ENCODE data around the gene COL4A6.

The COL4A6 gene

GRCh38 chrX:108435261-108435660, 3.0 kb downstream of the COL4A6 start:
- Histone ChIP-seq H2AFZ (ENCODE audit: low read length) (no peak overlapping the region), H3K36me3 (ENCODE audit: insufficient read depth, low read length) (no peaks in the 10 kb centered on the region), H3K9me2 (ENCODE audit: low read depth, low read length) (no peaks in the 10 kb centered on the region), H3K4me1 (ENCODE audit: insufficient read depth, low read length, severe bottlenecking) (no peaks in the 10 kb centered on the region), H3K27ac (ENCODE audit: low read depth, low read length, poor library complexity, severe bottlenecking) (no peak overlapping the region), H3K4me2 (ENCODE audit: low read length) (no peak overlapping the region), H3K9ac (ENCODE audit: low read length) (no peak overlapping the region), H3K79me2 (ENCODE audit: insufficient read depth, low read length) (no peaks in the 10 kb centered on the region), H3K4me3 (ENCODE audit: low read depth, low read length, poor library complexity, severe bottlenecking) (no peak overlapping the region), H3K27me3 (ENCODE audit: insufficient read depth, low read length) (no peaks in the 10 kb centered on the region), H3F3A (ENCODE audit: insufficient read depth, low read length) (no peaks in the 10 kb centered on the region), H3K9me3 (ENCODE audit: low read length) (no peaks in the 10 kb centered on the region), H4K20me1 (ENCODE audit: insufficient read depth, low read length) (no peaks in the 10 kb centered on the region)
- TF ChIP-seq EZH2 (IDR thresholded peaks at IDR 0.05; ENCODE audit: borderline replicate concordance, low read length), result no peak
- no peak for TF ChIP-seq CTCF (IDR thresholded peaks at IDR 0.05; ENCODE audit: low read length)

DNA sequence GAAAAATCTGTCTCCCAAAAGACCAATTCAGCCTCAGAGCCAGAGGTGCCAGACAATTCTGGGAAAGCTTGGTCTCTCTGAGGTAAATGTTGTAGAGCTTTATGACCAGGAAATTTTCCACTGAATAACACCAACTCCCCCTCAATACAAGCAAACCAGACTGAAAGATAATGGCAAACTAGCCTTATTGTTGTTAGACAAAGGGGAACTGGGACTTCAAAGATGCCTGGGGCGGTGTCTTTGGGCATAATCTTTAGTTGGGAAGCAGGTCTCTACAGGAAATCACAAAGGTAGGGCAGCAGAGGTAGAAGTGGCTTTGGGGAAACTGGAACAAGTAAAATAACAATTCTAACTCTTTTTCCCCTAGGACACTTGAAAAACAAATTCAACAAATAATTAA, 12.0 kb downstream of the COL4A6 start:
- no peaks in the 10 kb centered on the region for H3K36me3 ChIP-seq (ENCODE audit: insufficient read depth, low read length)
- no peaks in the 10 kb centered on the region for H3K4me1 ChIP-seq (ENCODE audit: insufficient read depth, low read length, severe bottlenecking)
- no peak overlapping the region for H3K4me2 ChIP-seq (ENCODE audit: low read length)
- H3K9me2 ChIP-seq (ENCODE audit: low read depth, low read length), result no peaks in the 10 kb centered on the region
- H2AFZ ChIP-seq (ENCODE audit: low read length), result no peak overlapping the region
- H4K20me1 ChIP-seq (ENCODE audit: insufficient read depth, low read length), result no peaks in the 10 kb centered on the region
- no peaks in the 10 kb centered on the region for H3K27me3 ChIP-seq (ENCODE audit: insufficient read depth, low read length)
- no peak overlapping the region for H3K27ac ChIP-seq (ENCODE audit: low read depth, low read length, poor library complexity, severe bottlenecking)
- H3K9me3 ChIP-seq (ENCODE audit: low read length), result no peaks in the 10 kb centered on the region
- H3K9ac ChIP-seq (ENCODE audit: low read length), result no peak overlapping the region
- no peak for TF ChIP-seq EZH2 (IDR thresholded peaks at IDR 0.05; ENCODE audit: borderline replicate concordance, low read length)
- no peak for TF ChIP-seq CTCF (IDR thresholded peaks at IDR 0.05; ENCODE audit: low read length)
- H3K79me2 ChIP-seq (ENCODE audit: insufficient read depth, low read length), result no peaks in the 10 kb centered on the region
- no peaks in the 10 kb centered on the region for H3F3A ChIP-seq (ENCODE audit: insufficient read depth, low read length)
- no peak overlapping the region for H3K4me3 ChIP-seq (ENCODE audit: low read depth, low read length, poor library complexity, severe bottlenecking)

GRCh38 chrX:108420481-108420880, 17.7 kb downstream of the COL4A6 start:
- Histone ChIP-seq H4K20me1 (ENCODE audit: insufficient read depth, low read length) (no peaks in the 10 kb centered on the region), H3K27ac (ENCODE audit: low read depth, low read length, poor library complexity, severe bottlenecking) (no peak overlapping the region), H3K36me3 (ENCODE audit: insufficient read depth, low read length) (no peaks in the 10 kb centered on the region), H3K9ac (ENCODE audit: low read length) (no peak overlapping the region), H3K4me3 (ENCODE audit: low read depth, low read length, poor library complexity, severe bottlenecking) (no peak overlapping the region), H3K9me2 (ENCODE audit: low read depth, low read length) (no peaks in the 10 kb centered on the region), H2AFZ (ENCODE audit: low read length) (no peak overlapping the region), H3K9me3 (ENCODE audit: low read length) (no peaks in the 10 kb centered on the region), H3F3A (ENCODE audit: insufficient read depth, low read length) (no peaks in the 10 kb centered on the region), H3K4me2 (ENCODE audit: low read length) (no peak overlapping the region), H3K4me1 (ENCODE audit: insufficient read depth, low read length, severe bottlenecking) (no peaks in the 10 kb centered on the region), H3K27me3 (ENCODE audit: insufficient read depth, low read length) (no peaks in the 10 kb centered on the region), H3K79me2 (ENCODE audit: insufficient read depth, low read length) (no peaks in the 10 kb centered on the region)
- no peak for TF ChIP-seq EZH2 (IDR thresholded peaks at IDR 0.05; ENCODE audit: borderline replicate concordance, low read length)
- TF ChIP-seq CTCF (IDR thresholded peaks at IDR 0.05; ENCODE audit: low read length), result no peak

All from OCI-LY1 (cell line).